ENCODE data around the gene ZNF142.

The ZNF142 gene

GRCh38 chr2:218655751-218656150 is 3.7 kb downstream of the ZNF142 start:
- no peak for DNase-seq (ENCODE audit: low spot score)

- DNase-seq (ENCODE audit: low spot score): no peak
Observed at GRCh38 chr2:218648787-218649100, 10.7 kb downstream of the ZNF142 start.

- DNase-seq (ENCODE audit: low spot score): peak; percentile 72
Observed at GRCh38 chr2:218648088-218648786, 11.2 kb downstream of the ZNF142 start.

- DNase-seq (ENCODE audit: low spot score): no peak
Observed at GRCh38 chr2:218645126-218645525, 14.3 kb downstream of the ZNF142 start.

GRCh38 chr2:218644721-218645120 is 14.7 kb downstream of the ZNF142 start:
- no peak for DNase-seq (ENCODE audit: low spot score)

- no peak for DNase-seq (ENCODE audit: low spot score)
Observed at GRCh38 chr2:218643751-218644310, 15.6 kb downstream of the ZNF142 start.

- DNase-seq (ENCODE audit: low spot score): no peak
Observed at GRCh38 chr2:218642786-218643185, 16.6 kb downstream of the ZNF142 start.

GRCh38 chr2:218642121-218642656 is 17.2 kb downstream of the ZNF142 start:
- no peak for DNase-seq (ENCODE audit: low spot score)

- no peak for DNase-seq (ENCODE audit: low spot score)
Observed at GRCh38 chr2:218638372-218638771, 21.1 kb downstream of the ZNF142 start.

GRCh38 chr2:218635719-218636118 is 23.7 kb downstream of the ZNF142 start:
- no peak for DNase-seq (ENCODE audit: low spot score)

GRCh38 chr2:218631837-218632236 is 27.6 kb downstream of the ZNF142 start:
- DNase-seq (ENCODE audit: low spot score): no peak

- DNase-seq (ENCODE audit: low spot score): no peak
Observed at GRCh38 chr2:218627939-218628338, 31.5 kb downstream of the ZNF142 start.

- DNase-seq (ENCODE audit: low spot score): no peak
Observed at GRCh38 chr2:218626369-218626768, 33.1 kb downstream of the ZNF142 start.

GRCh38 chr2:218623366-218623705 is 36.1 kb downstream of the ZNF142 start:
- no peak for DNase-seq (ENCODE audit: low spot score)

- no peak for DNase-seq (ENCODE audit: low spot score)
Observed at GRCh38 chr2:218622606-218623365, 36.6 kb downstream of the ZNF142 start.

GRCh38 chr2:218621007-218621406 is 38.4 kb downstream of the ZNF142 start:
- DNase-seq (ENCODE audit: low spot score): no peak

GRCh38 chr2:218618102-218618860 is 41.1 kb downstream of the ZNF142 start:
- DNase-seq (ENCODE audit: low spot score): no peak

GRCh38 chr2:218615868-218616315 is 43.5 kb downstream of the ZNF142 start:
- DNase-seq (ENCODE audit: low spot score): no peak

- peak; percentile 54 for DNase-seq (ENCODE audit: low spot score)
Observed at GRCh38 chr2:218607436-218608115, 51.8 kb downstream of the ZNF142 start, which contains the start of gene PLCD4. PLCD4 (plus strand) TSS chr2:218607899; CDS start chr2:218615740, 7,841 bp downstream.

GRCh38 chr2:218605432-218605831 is 54.0 kb downstream of the ZNF142 start:
- DNase-seq (ENCODE audit: low spot score): no peak
